ENCODE measurements around the gene C12orf57.

DNA sequence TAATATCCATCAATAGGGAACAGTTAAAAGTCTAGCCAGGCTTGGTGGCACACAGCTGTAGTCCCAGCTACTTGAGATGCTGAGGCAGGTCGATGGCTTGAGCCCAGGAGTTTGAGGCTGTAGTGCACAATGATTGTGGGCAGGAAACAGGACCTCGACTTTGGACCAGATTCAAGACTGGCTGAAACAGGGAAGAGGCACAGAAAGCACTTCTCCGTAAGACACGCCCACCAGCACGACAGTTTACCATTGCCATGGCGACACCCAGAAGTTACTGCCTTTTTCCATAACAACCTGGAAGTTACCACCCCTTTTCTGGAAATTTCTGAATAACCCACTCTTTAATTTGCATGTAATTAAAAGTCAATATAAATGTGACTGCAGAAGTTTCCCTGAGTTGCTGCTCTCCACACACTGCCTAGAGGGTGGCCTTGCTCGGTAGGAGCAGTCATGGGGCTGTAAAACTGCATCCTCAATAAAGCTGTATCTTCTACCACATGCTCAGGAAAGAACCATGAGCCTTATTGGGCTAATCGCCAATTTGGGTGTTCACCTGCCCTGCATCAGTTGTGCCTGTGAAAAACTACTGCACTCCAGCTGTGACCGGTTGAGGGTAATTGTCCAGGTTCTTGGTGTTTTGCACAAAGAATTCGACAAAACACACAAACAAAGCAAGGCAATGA lies 43.8 kb upstream of the C12orf57 start:
- TF ChIP-seq, protein P1, sequence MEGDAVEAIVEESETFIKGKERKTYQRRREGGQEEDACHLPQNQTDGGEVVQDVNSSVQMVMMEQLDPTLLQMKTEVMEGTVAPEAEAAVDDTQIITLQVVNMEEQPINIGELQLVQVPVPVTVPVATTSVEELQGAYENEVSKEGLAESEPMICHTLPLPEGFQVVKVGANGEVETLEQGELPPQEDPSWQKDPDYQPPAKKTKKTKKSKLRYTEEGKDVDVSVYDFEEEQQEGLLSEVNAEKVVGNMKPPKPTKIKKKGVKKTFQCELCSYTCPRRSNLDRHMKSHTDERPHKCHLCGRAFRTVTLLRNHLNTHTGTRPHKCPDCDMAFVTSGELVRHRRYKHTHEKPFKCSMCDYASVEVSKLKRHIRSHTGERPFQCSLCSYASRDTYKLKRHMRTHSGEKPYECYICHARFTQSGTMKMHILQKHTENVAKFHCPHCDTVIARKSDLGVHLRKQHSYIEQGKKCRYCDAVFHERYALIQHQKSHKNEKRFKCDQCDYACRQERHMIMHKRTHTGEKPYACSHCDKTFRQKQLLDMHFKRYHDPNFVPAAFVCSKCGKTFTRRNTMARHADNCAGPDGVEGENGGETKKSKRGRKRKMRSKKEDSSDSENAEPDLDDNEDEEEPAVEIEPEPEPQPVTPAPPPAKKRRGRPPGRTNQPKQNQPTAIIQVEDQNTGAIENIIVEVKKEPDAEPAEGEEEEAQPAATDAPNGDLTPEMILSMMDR (IDR thresholded peaks at IDR 0.05): no peak
- TF ChIP-seq POLR2A (IDR thresholded peaks at IDR 0.05): no peak
